Activated CD8-positive, alpha-beta T cell treated with anti-CD3 and anti-CD28 coated beads for 36 hours (primary cell): ENCODE data around the gene COG2. TPM values are rescaled to one million over a fixed set of nuclear protein-coding genes. Genes with fewer than 3 reads are reported as not detected.

ENCODE experiments used
- ATAC-seq: fragments of 200-7000 bp; cut with Tn5 transposase; one replicate; pipeline ENCODE4 v1.10.0; 2021; ENCODE audit warnings: mild to moderate bottlenecking, moderate library complexity
- CTCF ChIA-PET: fragments of 350-600 bp; sonication (Branson Sonifier 250); formaldehyde crosslinking; loops from one replicate; lab custom pipeline; 2021; ENCODE audit warnings: antibody characterized with exemption; lab: Charles Lee
- POLR2A ChIA-PET: fragments of 350-600 bp; sonication (Branson Sonifier 250); formaldehyde crosslinking; loops from one replicate; lab custom pipeline; 2021; ENCODE audit warnings: antibody characterized with exemption; lab: Charles Lee
- DNase-seq: peaks from one replicate; pipeline ENCODE4 v3.0.0-alpha.2; 2020
- H3K27ac Mint-ChIP-seq: one replicate; pipeline ENCODE4 v1.8.0; 2021; ENCODE audit warnings: mild to moderate bottlenecking, mixed read lengths
- H3K27me3 Mint-ChIP-seq: one replicate; pipeline ENCODE4 v1.8.0; 2021; ENCODE audit warnings: mixed read lengths
- H3K36me3 Mint-ChIP-seq: one replicate; pipeline ENCODE4 v1.8.0; 2021; ENCODE audit warnings: low read depth, mixed read lengths
- H3K4me1 Mint-ChIP-seq: one replicate; pipeline ENCODE4 v1.8.0; 2021; ENCODE audit warnings: low read depth, mixed read lengths
- H3K4me3 Mint-ChIP-seq: one replicate; pipeline ENCODE4 v1.8.0; 2021; ENCODE audit warnings: mild to moderate bottlenecking, moderate library complexity, mixed read lengths
- H3K9me3 Mint-ChIP-seq: one replicate; pipeline ENCODE4 v1.8.0; 2021; ENCODE audit warnings: mixed read lengths
- CTCF ChIP-seq: fragments of 200-600 bp; IDR thresholded peaks from one replicate; pipeline ENCODE4 v1.8.0; 2022; ENCODE audit warnings: antibody characterized with exemption, mild to moderate bottlenecking
- intact Hi-C: fragments of 100-400 bp; cut with micrococcal nuclease; formaldehyde crosslinking; loops from one replicate; pipeline ENCODE4 v1.10.0; 2022
- total RNA-seq, 2 experiments: library from RNA; stranded (reverse); gene quantifications; one replicate each; pipeline ENCODE4 v1.2.3, GENCODE V29; 2021

Gene COG2
- total RNA-seq, 2 experiments from 2014 or later: 26.1 to 27.6 TPM

- H3K27me3 Mint-ChIP-seq: peaks cover 10% of the 10 kb centered on the region
- H3K4me1 Mint-ChIP-seq: peaks cover 43% of the 10 kb centered on the region
- ChIA-PET POLR2A (interaction anchor here (1.0 kb wide), 2 partner anchors 9 to 35 kb away, joined by 3 to 4 read pairs; no protein-coding TSS in a partner anchor), CTCF (interaction anchor here (0.5 to 1.7 kb wide), 12 partner anchors 10 to 221 kb away, joined by 3 to 16 read pairs (median 3); no protein-coding TSS in a partner anchor)
- ATAC-seq (peak; percentile 2), DNase-seq (no peak)
- TF ChIP-seq CTCF: no peak
- no peak overlapping the region for H3K27ac Mint-ChIP-seq
- intact Hi-C loops: no loop called here
- H3K4me3 Mint-ChIP-seq: peak overlapping the region; percentile 89
- no peaks in the 10 kb centered on the region for H3K9me3 Mint-ChIP-seq
- H3K36me3 Mint-ChIP-seq: peaks cover 7% of the 10 kb centered on the region
Measured at GRCh38 chr1:230641900-230642262, 400 bp upstream of the COG2 start.

- H3K4me1 Mint-ChIP-seq: peaks cover 56% of the 10 kb centered on the region
- H3K36me3 Mint-ChIP-seq: peaks cover 10% of the 10 kb centered on the region
- peak overlapping the region; percentile 89 for H3K4me3 Mint-ChIP-seq
- H3K9me3 Mint-ChIP-seq: no peaks in the 10 kb centered on the region
- CTCF ChIA-PET: interaction anchor here (1.8 to 2.2 kb wide), 2 partner anchors 24 to 47 kb away, joined by 6 to 7 read pairs; no protein-coding TSS in a partner anchor
- no peak for TF ChIP-seq CTCF
- H3K27ac Mint-ChIP-seq: no peak overlapping the region
- peaks cover 3% of the 10 kb centered on the region for H3K27me3 Mint-ChIP-seq
- intact Hi-C loops: no loop called here
- DNase-seq (peak; percentile 26), ATAC-seq (no peak)
- POLR2A ChIA-PET: interaction anchor here (0.6 kb wide), 1 partner anchor 92 kb away, joined by 3 read pairs; no protein-coding TSS in a partner anchor
Measured at GRCh38 chr1:230643908-230644307, 1.6 kb downstream of the COG2 start.

GRCh38 chr1:230646710-230647302 lies 4.5 kb downstream of the COG2 start:
- H3K9me3 Mint-ChIP-seq: peaks cover 12% of the 10 kb centered on the region
- peaks cover 23% of the 10 kb centered on the region for H3K36me3 Mint-ChIP-seq
- no peak overlapping the region for H3K27ac Mint-ChIP-seq
- TF ChIP-seq CTCF: no peak
- no peak for DNase-seq
- H3K27me3 Mint-ChIP-seq: no peaks in the 10 kb centered on the region
- ATAC-seq: no peak
- no peak overlapping the region for H3K4me3 Mint-ChIP-seq
- ChIA-PET CTCF (no interaction called here), POLR2A (interaction anchor here (0.6 kb wide), 1 partner anchor 959 kb away, joined by 4 read pairs; no protein-coding TSS in a partner anchor)
- H3K4me1 Mint-ChIP-seq: peaks cover 69% of the 10 kb centered on the region
- intact Hi-C loops: no loop called here

GRCh38 chr1:230647321-230647720 lies 5.0 kb downstream of the COG2 start:
- no peak for TF ChIP-seq CTCF
- POLR2A ChIA-PET: interaction anchor here (0.6 kb wide), 1 partner anchor 959 kb away, joined by 4 read pairs; no protein-coding TSS in a partner anchor
- ATAC-seq (no peak), DNase-seq (no peak)
- Mint-ChIP-seq H3K27me3 (no peaks in the 10 kb centered on the region), H3K9me3 (peaks cover 12% of the 10 kb centered on the region), H3K27ac (peak overlapping the region; percentile 17), H3K4me3 (no peak overlapping the region), H3K4me1 (peaks cover 68% of the 10 kb centered on the region), H3K36me3 (peaks cover 27% of the 10 kb centered on the region)
- intact Hi-C loops: no loop called here
- CTCF ChIA-PET: no interaction called here

- Mint-ChIP-seq H3K9me3 (peaks cover 12% of the 10 kb centered on the region), H3K4me3 (no peak overlapping the region), H3K36me3 (peaks cover 30% of the 10 kb centered on the region), H3K27me3 (no peaks in the 10 kb centered on the region), H3K27ac (no peak overlapping the region), H3K4me1 (peaks cover 69% of the 10 kb centered on the region)
- DNase-seq (no peak), ATAC-seq (no peak)
- intact Hi-C loops: no loop called here
- ChIA-PET POLR2A (no interaction called here), CTCF (interaction anchor here (1.6 kb wide), 1 partner anchor 22 kb away, joined by 3 read pairs; no protein-coding TSS in a partner anchor)
- TF ChIP-seq CTCF: no peak
Measured at GRCh38 chr1:230648114-230648513, 5.8 kb downstream of the COG2 start.
